Measurements from ENCODE around the gene PADI2.
A peak's percentile ranks its signal among the peaks of the same experiment; 100 is the strongest.

Gene PADI2

DNA sequence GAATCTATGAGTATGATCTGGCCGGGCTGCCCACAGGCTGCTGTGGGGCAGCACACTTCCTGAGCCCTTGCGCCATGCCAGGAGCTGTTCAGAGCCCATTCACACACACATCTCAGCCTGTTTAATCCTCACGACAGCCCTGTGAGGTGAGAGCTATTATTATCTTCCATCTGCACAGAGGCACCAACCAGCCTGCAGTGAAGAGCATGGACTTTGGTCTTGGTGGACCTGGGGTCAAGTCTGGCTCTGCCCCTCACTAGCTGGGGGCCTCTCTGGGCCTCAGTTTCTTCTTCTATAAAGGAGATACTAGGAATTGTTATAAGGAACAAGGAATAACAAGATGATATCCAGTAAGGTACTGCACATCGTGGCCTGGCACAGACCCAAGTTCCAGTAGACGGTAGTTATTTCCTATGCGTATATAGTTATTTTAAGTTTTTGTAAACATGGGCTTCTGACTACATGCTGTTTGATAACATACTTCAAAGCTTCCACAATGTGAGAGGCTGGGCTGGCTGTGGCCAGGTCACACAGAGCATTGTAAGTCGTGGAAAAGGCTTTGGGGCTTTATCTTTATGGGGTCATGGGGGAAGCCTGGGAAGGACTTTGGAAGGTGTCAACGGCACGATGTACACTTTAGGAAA lies 3.4 kb upstream of the PADI2 start:
- Histone ChIP-seq H3K9ac (ENCODE audit: low read length in 2 of 2) (no peak overlapping the region), H3K27ac (ENCODE audit: low read length) (no peak overlapping the region), H3K36me3 (ENCODE audit: control insufficient read depth in 2 of 2, insufficient read depth in 2 of 2, low read length in 2 of 2) (no peaks in the 10 kb centered on the region), H3K4me1 (ENCODE audit: control insufficient read depth, insufficient read depth, low read length) (peaks cover 9% of the 10 kb centered on the region), H3K4me3 (ENCODE audit: low read length in 2 of 2) (no peak overlapping the region), H3K9me3 (ENCODE audit: control insufficient read depth in 2 of 2, low read length in 2 of 2) (no peaks in the 10 kb centered on the region), H3K27me3 (ENCODE audit: control insufficient read depth in 1 of 2, insufficient read depth in 2 of 2, low read length in 2 of 2) (peaks cover 14 to 24% of the 10 kb centered on the region in 2 donors)

DNA sequence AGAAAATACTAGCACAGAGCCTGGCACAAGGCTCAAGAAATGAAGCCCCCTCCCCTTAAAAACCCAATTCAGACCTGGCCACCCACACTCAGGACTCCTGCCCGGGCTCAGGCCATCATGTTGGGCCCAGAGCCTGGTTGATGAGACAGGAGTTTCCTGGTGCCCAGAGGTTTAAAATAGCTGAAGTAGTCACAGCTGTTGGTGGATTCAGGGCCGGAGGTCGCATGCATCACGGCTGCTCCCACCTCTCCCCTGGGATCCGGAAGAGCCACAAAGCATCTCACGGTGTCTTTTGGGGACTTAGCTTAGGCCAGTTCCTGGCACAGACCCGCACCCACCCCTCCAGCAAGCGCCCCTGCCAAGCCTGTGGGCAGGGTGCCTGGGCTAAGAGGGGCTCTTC lies 2.6 kb upstream of the PADI2 start:
- no peak overlapping the region for H3K9ac ChIP-seq (ENCODE audit: low read length in 2 of 2)
- H3K4me3 ChIP-seq (ENCODE audit: low read length in 2 of 2) = no peak overlapping the region

DNA sequence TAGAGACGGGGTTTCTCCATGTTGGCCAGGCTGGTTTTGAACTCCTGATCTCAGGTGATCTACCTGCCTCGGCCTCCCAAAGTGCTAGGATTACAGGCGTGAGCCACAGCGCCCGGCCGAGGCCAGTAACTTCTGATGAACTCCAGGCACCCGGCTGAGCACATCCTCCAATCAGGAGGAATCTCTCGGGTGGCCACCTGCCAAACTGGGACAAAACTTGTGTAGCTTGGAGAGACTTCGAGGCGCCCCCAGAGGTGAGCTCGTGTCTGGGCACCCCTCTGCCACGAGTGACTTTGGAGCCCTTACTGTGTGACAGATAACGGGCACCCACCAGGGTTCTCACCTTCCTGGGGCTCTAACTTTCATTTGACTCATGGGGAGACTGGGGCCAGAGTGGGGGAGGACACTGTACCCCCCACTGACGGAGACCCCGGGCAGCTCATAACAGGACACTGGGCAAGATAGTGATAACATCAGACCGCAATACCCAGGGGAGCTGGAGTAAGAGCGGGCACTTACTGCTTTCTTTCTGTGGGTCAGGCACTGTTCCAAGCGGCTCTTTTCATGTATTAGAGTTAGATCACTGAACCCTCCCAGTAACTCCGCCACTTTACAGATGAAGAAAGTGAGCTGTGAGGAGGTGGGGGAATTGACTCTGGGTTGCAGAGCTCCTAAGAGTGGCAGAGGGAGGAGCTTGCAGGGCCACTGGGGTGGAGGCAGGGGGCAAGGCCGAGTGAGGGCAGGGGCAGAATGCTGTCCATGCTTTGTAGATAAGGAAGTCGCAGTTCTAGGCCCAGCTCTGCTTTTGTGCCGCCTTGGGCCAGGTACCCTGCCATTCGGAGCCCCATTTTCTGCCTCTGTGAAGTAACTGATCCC lies 1.9 kb upstream of the PADI2 start:
- Histone ChIP-seq H3K27ac (ENCODE audit: low read length) (no peak overlapping the region), H3K36me3 (ENCODE audit: control insufficient read depth in 2 of 2, insufficient read depth in 2 of 2, low read length in 2 of 2) (no peaks in the 10 kb centered on the region), H3K4me3 (ENCODE audit: low read length in 2 of 2) (no peak overlapping the region), H3K9ac (ENCODE audit: low read length in 2 of 2) (no peak overlapping the region), H3K4me1 (ENCODE audit: control insufficient read depth, insufficient read depth, low read length) (peaks cover 9% of the 10 kb centered on the region), H3K27me3 (ENCODE audit: control insufficient read depth in 1 of 2, insufficient read depth in 2 of 2, low read length in 2 of 2) (peaks cover 25 to 32% of the 10 kb centered on the region in 2 donors), H3K9me3 (ENCODE audit: control insufficient read depth in 2 of 2, low read length in 2 of 2) (no peaks in the 10 kb centered on the region)

More for the DNA sequence above, 2.6 kb upstream of the PADI2 start:
- Histone ChIP-seq H3K27me3 (ENCODE audit: control insufficient read depth in 1 of 2, insufficient read depth in 2 of 2, low read length in 2 of 2) (peaks cover 21 to 29% of the 10 kb centered on the region in 2 donors), H3K9me3 (ENCODE audit: control insufficient read depth in 2 of 2, low read length in 2 of 2) (no peaks in the 10 kb centered on the region), H3K27ac (ENCODE audit: low read length) (no peak overlapping the region), H3K36me3 (ENCODE audit: control insufficient read depth in 2 of 2, insufficient read depth in 2 of 2, low read length in 2 of 2) (no peaks in the 10 kb centered on the region), H3K4me1 (ENCODE audit: control insufficient read depth, insufficient read depth, low read length) (peaks cover 9% of the 10 kb centered on the region)

DNA sequence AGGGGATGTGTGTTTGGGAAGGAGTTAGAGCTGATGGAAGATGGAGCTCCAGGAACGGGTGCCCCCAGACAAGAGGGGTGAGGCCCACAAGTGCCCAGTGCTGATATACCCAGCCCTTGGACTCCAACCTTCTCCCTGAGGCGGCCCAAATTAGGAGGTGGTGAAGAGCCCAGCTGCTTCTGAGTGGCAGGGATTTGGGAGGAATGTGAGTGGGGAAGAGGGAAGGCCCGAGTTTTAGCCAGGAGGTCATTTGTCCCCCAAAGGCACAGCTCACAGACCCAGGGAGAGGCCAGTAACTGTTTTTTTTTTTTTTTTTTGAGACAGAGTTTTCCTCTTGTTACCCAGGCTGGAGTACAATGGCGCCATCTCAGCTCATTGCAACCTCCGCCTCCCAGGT lies 1.2 kb upstream of the PADI2 start:
- Histone ChIP-seq H3K27me3 (ENCODE audit: control insufficient read depth in 1 of 2, insufficient read depth in 2 of 2, low read length in 2 of 2) (peaks cover 28 to 29% of the 10 kb centered on the region in 2 donors), H3K4me1 (ENCODE audit: control insufficient read depth, insufficient read depth, low read length) (peaks cover 9% of the 10 kb centered on the region), H3K27ac (ENCODE audit: low read length) (no peak overlapping the region), H3K9ac (ENCODE audit: low read length in 2 of 2) (no peak overlapping the region), H3K9me3 (ENCODE audit: control insufficient read depth in 2 of 2, low read length in 2 of 2) (no peaks in the 10 kb centered on the region), H3K4me3 (ENCODE audit: low read length in 2 of 2) (no peak overlapping the region), H3K36me3 (ENCODE audit: control insufficient read depth in 2 of 2, insufficient read depth in 2 of 2, low read length in 2 of 2) (no peaks in the 10 kb centered on the region)

DNA sequence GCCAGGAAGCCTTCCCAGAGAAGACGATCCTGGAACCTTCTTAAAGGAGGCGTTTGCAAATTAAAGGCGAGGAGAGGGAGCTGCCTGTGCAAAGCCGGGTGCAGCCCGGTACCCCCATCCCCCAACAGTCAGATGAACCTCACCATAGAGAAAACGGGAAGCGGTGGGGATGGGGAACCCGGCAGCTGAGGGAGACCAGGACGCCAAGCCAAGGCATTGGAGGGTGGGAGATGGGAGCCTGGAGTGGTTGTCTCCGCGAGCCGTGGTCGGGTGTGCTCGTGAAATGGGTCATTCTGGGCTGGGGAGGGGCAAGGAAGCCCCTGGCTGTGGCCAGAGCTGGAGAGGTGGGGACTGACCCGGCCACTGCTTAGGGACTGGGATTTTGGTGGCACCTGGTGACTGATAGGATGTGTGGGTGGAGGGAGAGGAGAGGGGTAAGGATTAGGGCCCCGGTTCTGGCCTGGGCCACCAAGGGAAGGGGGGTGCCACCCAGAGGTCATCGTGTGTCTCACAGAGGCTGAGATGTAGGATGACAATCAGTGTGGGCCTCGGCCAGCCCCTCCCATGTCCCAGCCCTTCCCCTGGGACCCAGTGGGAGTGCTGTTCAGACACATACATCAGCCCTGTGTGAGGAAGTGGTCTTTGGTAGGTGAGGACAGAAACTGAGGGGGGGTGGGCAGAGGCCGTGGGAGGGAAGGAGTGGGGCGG lies 676 bp upstream of the PADI2 start:
- H3K27me3 ChIP-seq (ENCODE audit: control insufficient read depth in 1 of 2, insufficient read depth in 2 of 2, low read length in 2 of 2) = peaks cover 29 to 33% of the 10 kb centered on the region in 2 donors
- H3K9ac ChIP-seq (ENCODE audit: low read length in 2 of 2) = no peak overlapping the region

DNA sequence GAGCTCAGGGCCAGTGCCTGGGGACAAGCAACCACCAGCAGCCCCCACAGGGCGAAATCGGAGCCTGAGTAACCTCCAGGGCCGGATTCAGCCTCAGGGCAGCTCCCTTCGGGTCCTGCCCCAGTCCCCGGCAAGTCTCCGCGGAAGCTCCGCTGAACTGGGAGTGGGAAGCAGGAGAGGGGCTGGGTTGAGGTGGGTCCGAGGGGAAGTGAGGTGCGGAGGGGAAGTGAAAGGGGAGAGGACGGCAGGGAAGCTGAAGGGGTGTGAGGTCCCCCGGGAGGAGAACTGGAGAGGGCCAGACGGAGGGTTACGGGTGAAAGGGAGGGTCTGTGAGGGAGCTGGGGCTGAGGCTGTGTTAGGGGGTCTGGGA lies 560 bp downstream of the PADI2 start:
- H3K4me3 ChIP-seq (ENCODE audit: low read length in 2 of 2) = peak overlapping the region in 1 of 2 donors; percentile 54
- H3K36me3 ChIP-seq (ENCODE audit: control insufficient read depth in 2 of 2, insufficient read depth in 2 of 2, low read length in 2 of 2) = no peaks in the 10 kb centered on the region
- no peak overlapping the region for H3K9ac ChIP-seq (ENCODE audit: low read length in 2 of 2)

More for the DNA sequence above, 676 bp upstream of the PADI2 start:
- H3K4me1 ChIP-seq (ENCODE audit: control insufficient read depth, insufficient read depth, low read length) = peaks cover 9% of the 10 kb centered on the region
- no peaks in the 10 kb centered on the region for H3K9me3 ChIP-seq (ENCODE audit: control insufficient read depth in 2 of 2, low read length in 2 of 2)
- peak overlapping the region in 1 of 2 donors; percentile 54 for H3K4me3 ChIP-seq (ENCODE audit: low read length in 2 of 2)
- no peaks in the 10 kb centered on the region for H3K36me3 ChIP-seq (ENCODE audit: control insufficient read depth in 2 of 2, insufficient read depth in 2 of 2, low read length in 2 of 2)
- H3K27ac ChIP-seq (ENCODE audit: low read length) = no peak overlapping the region

DNA sequence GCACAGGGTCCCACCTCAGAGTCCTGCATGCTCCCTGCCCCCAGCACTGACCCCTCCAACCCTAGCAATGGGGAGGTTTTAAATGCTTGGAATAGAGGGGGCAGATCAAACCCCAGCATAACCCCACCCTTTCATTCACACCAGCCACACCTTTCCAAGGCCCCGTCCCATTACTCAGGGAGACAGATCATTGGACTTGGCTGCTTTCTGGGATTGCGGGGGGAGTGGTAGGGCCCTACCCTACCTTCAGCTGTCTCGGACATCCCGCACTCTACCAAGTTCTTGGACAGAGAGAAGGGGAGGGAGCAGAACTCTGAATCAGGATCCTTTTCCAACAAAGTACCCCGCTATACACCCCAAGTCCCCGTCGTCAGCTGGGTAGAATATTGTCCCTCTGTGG lies 983 bp downstream of the PADI2 start:
- no peak overlapping the region for H3K27ac ChIP-seq (ENCODE audit: low read length)
- no peaks in the 10 kb centered on the region for H3K9me3 ChIP-seq (ENCODE audit: control insufficient read depth in 2 of 2, low read length in 2 of 2)
- H3K27me3 ChIP-seq (ENCODE audit: control insufficient read depth in 1 of 2, insufficient read depth in 2 of 2, low read length in 2 of 2) = peaks cover 29 to 33% of the 10 kb centered on the region in 2 donors
- peaks cover 13% of the 10 kb centered on the region for H3K4me1 ChIP-seq (ENCODE audit: control insufficient read depth, insufficient read depth, low read length)
- peak overlapping the region in 1 of 2 donors; percentile 54 for H3K4me3 ChIP-seq (ENCODE audit: low read length in 2 of 2)
- no peaks in the 10 kb centered on the region for H3K36me3 ChIP-seq (ENCODE audit: control insufficient read depth in 2 of 2, insufficient read depth in 2 of 2, low read length in 2 of 2)
- H3K9ac ChIP-seq (ENCODE audit: low read length in 2 of 2) = no peak overlapping the region

More for the DNA sequence above, 560 bp downstream of the PADI2 start:
- peaks cover 29 to 33% of the 10 kb centered on the region in 2 donors for H3K27me3 ChIP-seq (ENCODE audit: control insufficient read depth in 1 of 2, insufficient read depth in 2 of 2, low read length in 2 of 2)
- peaks cover 13% of the 10 kb centered on the region for H3K4me1 ChIP-seq (ENCODE audit: control insufficient read depth, insufficient read depth, low read length)
- no peaks in the 10 kb centered on the region for H3K9me3 ChIP-seq (ENCODE audit: control insufficient read depth in 2 of 2, low read length in 2 of 2)
- H3K27ac ChIP-seq (ENCODE audit: low read length) = no peak overlapping the region

DNA sequence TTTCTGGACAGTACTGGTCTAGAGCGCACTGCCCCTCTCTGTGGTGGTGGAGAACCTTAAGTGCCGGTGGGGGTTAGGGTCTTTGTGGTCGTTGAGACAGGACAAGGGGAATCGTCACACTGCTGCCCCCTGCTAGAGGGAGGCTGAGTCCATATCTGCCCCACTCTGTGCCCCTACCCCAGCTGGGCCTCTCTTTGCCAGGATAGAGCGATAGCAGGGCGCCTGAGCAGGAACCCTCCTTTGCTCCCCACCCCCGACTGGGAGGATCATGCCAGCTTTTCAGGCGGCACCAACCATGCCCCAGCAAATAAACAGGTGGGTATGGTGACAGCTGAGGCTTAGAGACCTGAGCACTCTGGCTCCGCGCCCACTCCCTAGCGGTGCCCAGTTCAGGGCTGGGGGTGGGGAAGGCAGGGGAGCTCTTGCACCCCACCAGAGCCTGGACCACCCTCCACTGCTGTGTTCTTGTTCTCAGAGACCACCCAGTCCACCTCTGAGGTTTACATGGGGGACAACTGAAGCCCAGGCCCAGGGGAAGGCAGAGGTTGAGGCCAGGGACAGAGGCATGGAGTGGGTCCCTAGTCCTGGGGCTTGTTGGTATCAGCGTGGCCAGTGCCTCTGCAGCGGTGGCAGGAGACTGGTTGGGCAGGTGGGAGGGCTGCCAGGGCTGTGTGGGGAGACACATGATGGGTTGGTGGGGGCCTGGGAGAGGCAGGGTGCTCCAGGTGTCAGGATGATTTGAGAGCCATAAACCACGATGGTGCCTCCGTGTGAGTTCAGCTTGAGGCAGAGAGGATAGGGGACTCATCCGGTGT lies 1.6 kb downstream of the PADI2 start:
- H3K9ac ChIP-seq (ENCODE audit: low read length in 2 of 2) = no peak overlapping the region

DNA sequence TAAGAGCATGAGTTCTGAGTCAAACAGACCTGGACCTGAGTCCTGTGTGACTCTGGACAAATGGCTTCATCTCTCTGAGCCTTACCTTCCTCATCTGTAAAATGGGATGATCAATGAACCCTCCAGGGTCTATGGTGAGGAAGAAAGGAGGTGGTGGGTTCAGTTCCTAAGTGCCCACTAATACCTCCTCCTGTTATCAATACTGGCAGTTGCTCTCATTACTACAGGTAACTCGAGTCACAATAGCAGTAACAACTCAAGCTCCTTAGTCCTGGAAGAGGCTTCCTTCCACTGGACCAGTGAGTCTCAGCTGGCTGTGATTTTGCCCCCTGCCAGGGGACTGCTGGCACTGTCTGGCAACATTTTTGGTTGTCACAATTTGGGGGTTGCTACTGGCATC lies 2.6 kb downstream of the PADI2 start:
- no peak overlapping the region for H3K27ac ChIP-seq (ENCODE audit: low read length)
- no peak overlapping the region for H3K4me3 ChIP-seq (ENCODE audit: low read length in 2 of 2)
- H3K9ac ChIP-seq (ENCODE audit: low read length in 2 of 2) = no peak overlapping the region

More for the DNA sequence above, 1.6 kb downstream of the PADI2 start:
- no peaks in the 10 kb centered on the region for H3K36me3 ChIP-seq (ENCODE audit: control insufficient read depth in 2 of 2, insufficient read depth in 2 of 2, low read length in 2 of 2)
- H3K4me1 ChIP-seq (ENCODE audit: control insufficient read depth, insufficient read depth, low read length) = peaks cover 13% of the 10 kb centered on the region
- peaks cover 29 to 33% of the 10 kb centered on the region in 2 donors for H3K27me3 ChIP-seq (ENCODE audit: control insufficient read depth in 1 of 2, insufficient read depth in 2 of 2, low read length in 2 of 2)
- H3K9me3 ChIP-seq (ENCODE audit: control insufficient read depth in 2 of 2, low read length in 2 of 2) = no peaks in the 10 kb centered on the region
- H3K27ac ChIP-seq (ENCODE audit: low read length) = no peak overlapping the region
- no peak overlapping the region for H3K4me3 ChIP-seq (ENCODE audit: low read length in 2 of 2)

DNA sequence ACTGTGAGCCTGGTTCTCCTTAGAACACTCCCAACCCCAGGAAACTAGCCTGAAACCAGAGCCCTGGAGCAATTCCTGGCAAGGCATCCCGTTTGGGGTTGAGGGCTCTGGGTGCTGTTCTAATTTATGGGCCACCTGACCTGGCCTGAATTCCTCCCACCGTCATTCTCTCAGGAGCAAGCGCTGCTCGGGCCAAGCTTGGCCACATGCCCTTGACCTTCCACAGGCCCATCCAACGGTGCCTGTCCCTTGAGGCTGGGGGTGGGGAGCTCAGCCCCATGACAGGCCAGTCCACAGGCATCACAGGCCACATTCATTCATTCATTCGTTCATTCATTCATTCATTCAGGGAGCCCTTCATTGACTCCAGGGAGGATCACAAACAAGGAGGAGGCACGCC lies 5.3 kb downstream of the PADI2 start:
- H3K4me1 ChIP-seq (ENCODE audit: control insufficient read depth, insufficient read depth, low read length) = peaks cover 13% of the 10 kb centered on the region
- H3K27ac ChIP-seq (ENCODE audit: low read length) = no peak overlapping the region
- H3K36me3 ChIP-seq (ENCODE audit: control insufficient read depth in 2 of 2, insufficient read depth in 2 of 2, low read length in 2 of 2) = no peaks in the 10 kb centered on the region
- no peak overlapping the region for H3K4me3 ChIP-seq (ENCODE audit: low read length in 2 of 2)
- no peak overlapping the region for H3K9ac ChIP-seq (ENCODE audit: low read length in 2 of 2)
- no peaks in the 10 kb centered on the region for H3K9me3 ChIP-seq (ENCODE audit: control insufficient read depth in 2 of 2, low read length in 2 of 2)
- peaks cover 25 to 30% of the 10 kb centered on the region in 2 donors for H3K27me3 ChIP-seq (ENCODE audit: control insufficient read depth in 1 of 2, insufficient read depth in 2 of 2, low read length in 2 of 2)

More for the DNA sequence above, 2.6 kb downstream of the PADI2 start:
- no peaks in the 10 kb centered on the region for H3K36me3 ChIP-seq (ENCODE audit: control insufficient read depth in 2 of 2, insufficient read depth in 2 of 2, low read length in 2 of 2)
- no peaks in the 10 kb centered on the region for H3K9me3 ChIP-seq (ENCODE audit: control insufficient read depth in 2 of 2, low read length in 2 of 2)
- peaks cover 13% of the 10 kb centered on the region for H3K4me1 ChIP-seq (ENCODE audit: control insufficient read depth, insufficient read depth, low read length)
- peaks cover 32 to 33% of the 10 kb centered on the region in 2 donors for H3K27me3 ChIP-seq (ENCODE audit: control insufficient read depth in 1 of 2, insufficient read depth in 2 of 2, low read length in 2 of 2)
